GM12891 (cell line): ENCODE results near the gene ATG4A.

Experiments
- DNase-seq: peaks from one replicate; pipeline ENCODE4 v3.0.0; 2011; ENCODE audit warnings: low spot score; ENCODE audit not compliant: insufficient read length
- FAIRE-seq: peaks from 2 replicates; lab custom pipeline; 2011; peaks lifted over from hg19 to GRCh38; lab: Jason Lieb, UNC
- PAX5 ChIP-seq: IDR thresholded peaks from 2 replicates; pipeline ENCODE4 v1.6.1; 2011; ENCODE audit warnings: low read length, moderate library complexity, mild to moderate bottlenecking; ENCODE audit not compliant: insufficient read depth, severe bottlenecking
- POLR2A ChIP-seq: IDR thresholded peaks from 2 replicates; pipeline ENCODE4 v1.6.1; 2011; ENCODE audit warnings: low read depth, low read length, control low read depth
- POLR2AphosphoS5 ChIP-seq: IDR thresholded peaks from 2 replicates; pipeline ENCODE4 v1.6.1; 2011; ENCODE audit warnings: low read depth, low read length, control low read depth
- POU2F2 ChIP-seq: IDR thresholded peaks from 2 replicates; pipeline ENCODE4 v1.6.1; 2011; ENCODE audit warnings: low read depth, mild to moderate bottlenecking, control low read depth, low read length, moderate library complexity
- SPI1 ChIP-seq: IDR thresholded peaks from 2 replicates; pipeline ENCODE4 v1.6.1; 2011; ENCODE audit warnings: low read depth, low read length, control low read depth
- TAF1 ChIP-seq: IDR thresholded peaks from 2 replicates; pipeline ENCODE4 v1.6.1; 2011; ENCODE audit warnings: low read depth, low read length, control low read depth

The ATG4A gene

GRCh38 chrX:108132034-108132433, 40.5 kb downstream of the ATG4A start:
- FAIRE-seq, result no peak
- no peak for TF ChIP-seq POLR2A
- no peak for DNase-seq

GRCh38 chrX:108132876-108133275, 41.3 kb downstream of the ATG4A start:
- DNase-seq, result no peak
- no peak for FAIRE-seq
- TF ChIP-seq PAX5, result no peak
- no peak for TF ChIP-seq POLR2A
- TF ChIP-seq POU2F2, result no peak
- no peak for TF ChIP-seq POLR2AphosphoS5
- TF ChIP-seq SPI1, result no peak
- no peak for TF ChIP-seq TAF1

- FAIRE-seq, result no peak
- DNase-seq, result no peak
- TF ChIP-seq POLR2AphosphoS5, result no peak
- TF ChIP-seq POU2F2, result no peak
These were observed 43.1 kb downstream of the ATG4A start for GRCh38 chrX:108134724-108135123.

- DNase-seq (no peak), FAIRE-seq (no peak)
- no peak for TF ChIP-seq TAF1
- TF ChIP-seq POLR2AphosphoS5, result no peak
- TF ChIP-seq POU2F2, result no peak
- TF ChIP-seq SPI1, result no peak
- no peak for TF ChIP-seq POLR2A
- TF ChIP-seq PAX5, result no peak
These were observed 47.5 kb downstream of the ATG4A start for GRCh38 chrX:108138814-108139702.

GRCh38 chrX:108148524-108148923, 56.9 kb downstream of the ATG4A start:
- no peak for TF ChIP-seq TAF1
- TF ChIP-seq POLR2A, result no peak
- no peak for TF ChIP-seq SPI1
- TF ChIP-seq PAX5, result no peak
- no peak for TF ChIP-seq POU2F2
- no peak for TF ChIP-seq POLR2AphosphoS5
- DNase-seq (no peak), FAIRE-seq (no peak)

- FAIRE-seq (no peak), DNase-seq (no peak)
- no peak for TF ChIP-seq PAX5
- no peak for TF ChIP-seq SPI1
- no peak for TF ChIP-seq POLR2A
- TF ChIP-seq TAF1, result no peak
- no peak for TF ChIP-seq POU2F2
- no peak for TF ChIP-seq POLR2AphosphoS5
These were observed 64.5 kb downstream of the ATG4A start for GRCh38 chrX:108156082-108156481.

- DNase-seq (no peak), FAIRE-seq (no peak)
- TF ChIP-seq POU2F2 (no peak), POLR2AphosphoS5 (no peak), TAF1 (no peak), SPI1 (no peak), POLR2A (no peak), PAX5 (no peak)
These were observed 65.4 kb downstream of the ATG4A start for GRCh38 chrX:108156934-108157466.

- FAIRE-seq (no peak), DNase-seq (no peak)
- no peak for TF ChIP-seq POLR2AphosphoS5
- TF ChIP-seq POLR2A, result no peak
- TF ChIP-seq TAF1, result no peak
These were observed 66.0 kb downstream of the ATG4A start for GRCh38 chrX:108157628-108158027.

- TF ChIP-seq POLR2A (no peak), POLR2AphosphoS5 (no peak), POU2F2 (no peak), SPI1 (no peak), TAF1 (no peak)
- DNase-seq, result no peak
- no peak for FAIRE-seq
These were observed 67.6 kb downstream of the ATG4A start for GRCh38 chrX:108159028-108159670.

- DNase-seq (no peak), FAIRE-seq (no peak)
- no peak for TF ChIP-seq POLR2A
- TF ChIP-seq PAX5, result no peak
- no peak for TF ChIP-seq POLR2AphosphoS5
- no peak for TF ChIP-seq SPI1
- TF ChIP-seq TAF1, result no peak
These were observed 68.7 kb downstream of the ATG4A start for GRCh38 chrX:108160309-108160708.
